Stimulated activated CD8-positive, alpha-beta memory T cell treated with anti-CD3 and anti-CD28 coated beads, Interleukin-4, amount 100 ng/mL, for 1 hour (primary cell): Measurements from ENCODE around the gene SLC11A1.

Experiments
- DNase-seq, 2 donors: peaks; one replicate each; pipeline ENCODE4 v3.0.0-alpha.2; 2020; ENCODE audit warnings: low read depth in 2 of 2, low spot score in 1 of 2

The SLC11A1 gene

GRCh38 chr2:218393750-218394290 is 11.7 kb downstream of the SLC11A1 start:
- DNase-seq, result no peak

- no peak for DNase-seq
These were observed 12.4 kb downstream of the SLC11A1 start for GRCh38 chr2:218394298-218395089.

- DNase-seq, result no peak
These were observed 13.0 kb downstream of the SLC11A1 start for GRCh38 chr2:218395090-218395444.

GRCh38 chr2:218395456-218395825 is 13.4 kb downstream of the SLC11A1 start:
- DNase-seq, result no peak

GRCh38 chr2:218395826-218396687 is 14.0 kb downstream of the SLC11A1 start:
- DNase-seq, result peak; percentile 76 to 87

- DNase-seq, result peak; percentile 52
These were observed 14.8 kb downstream of the SLC11A1 start for GRCh38 chr2:218396688-218397462.

- DNase-seq, result no peak
These were observed 15.4 kb downstream of the SLC11A1 start for GRCh38 chr2:218397463-218397819.

- DNase-seq, result peak in 1 of 2 donors; percentile 34
These were observed 15.9 kb downstream of the SLC11A1 start for GRCh38 chr2:218397820-218398436.

- DNase-seq, result peak; percentile 28 to 34
These were observed 16.6 kb downstream of the SLC11A1 start for GRCh38 chr2:218398437-218399390.

GRCh38 chr2:218399391-218400166 is 17.5 kb downstream of the SLC11A1 start, which contains the start of gene CTDSP1:
Gene CTDSP1, plus strand, starts transcription at chr2:218399868. Its CDS starts 223 bp downstream, at chr2:218400091.
- peak; percentile 90 for DNase-seq

GRCh38 chr2:218400167-218400929 is 18.3 kb downstream of the SLC11A1 start:
- DNase-seq, result no peak

GRCh38 chr2:218400930-218401881 is 19.1 kb downstream of the SLC11A1 start:
- no peak for DNase-seq

GRCh38 chr2:218401890-218402289 is 19.8 kb downstream of the SLC11A1 start:
- no peak for DNase-seq

GRCh38 chr2:218402491-218402901 is 20.4 kb downstream of the SLC11A1 start:
- no peak for DNase-seq

GRCh38 chr2:218402911-218403411 is 20.9 kb downstream of the SLC11A1 start:
- no peak for DNase-seq

- no peak for DNase-seq
These were observed 21.7 kb downstream of the SLC11A1 start for GRCh38 chr2:218403810-218404209.
